H1 (cell line): ENCODE measurements around the gene LRCH1. TPM values are rescaled to one million over a fixed set of nuclear protein-coding genes. Genes with fewer than 3 reads are reported as not detected.

Source experiments
- CTCF ChIA-PET: fragments of 300-600 bp; sonication (Branson Sonifier 250); formaldehyde crosslinking; loops from one replicate; lab custom pipeline; 2021; ENCODE audit not compliant: partially characterized antibody; lab: Charles Lee
- POLR2A ChIA-PET: fragments of 300-600 bp; sonication (Branson Sonifier 250); formaldehyde crosslinking; loops from one replicate; lab custom pipeline; 2021; ENCODE audit warnings: inconsistent platforms; ENCODE audit not compliant: partially characterized antibody; lab: Charles Lee
- DNase-seq, 2 experiments: peaks; one replicate each; pipeline versions ENCODE4 v3.0.0 to v3.0.0-alpha.2; 2010 to 2022; ENCODE audit warnings: low spot score in 2 of 2, low read depth in 1 of 2, mixed read lengths in 1 of 2
- FAIRE-seq: peaks from 2 replicates; lab custom pipeline; 2011; peaks lifted over from hg19 to GRCh38; lab: Jason Lieb, UNC
- H2AFZ ChIP-seq: 2 replicates; pipeline ENCODE4 v1.8.1; 2012; ENCODE audit warnings: low read length, inconsistent platforms
- H2AK5ac ChIP-seq: 2 replicates; pipeline ENCODE4 v1.6.1; 2013; ENCODE audit warnings: low read depth, low read length
- H2BK120ac ChIP-seq: replicated peaks from 2 replicates; pipeline ENCODE3; 2013; ENCODE audit warnings: low read depth, low read length, inconsistent platforms
- H2BK12ac ChIP-seq: 2 replicates; pipeline ENCODE4 v1.6.1; 2013; ENCODE audit warnings: low read depth, low read length
- H2BK15ac ChIP-seq: 2 replicates; pipeline ENCODE4 v1.6.1; 2013; ENCODE audit warnings: low read length
- H2BK20ac ChIP-seq: 2 replicates; pipeline ENCODE4 v1.6.1; 2013; ENCODE audit warnings: low read length
- H2BK5ac ChIP-seq: 2 replicates; pipeline ENCODE4 v1.6.1; 2013; ENCODE audit warnings: low read depth, low read length
- H3K14ac ChIP-seq: 2 replicates; pipeline ENCODE4 v1.6.1; 2013; ENCODE audit warnings: inconsistent platforms; ENCODE audit not compliant: insufficient read length
- H3K18ac ChIP-seq: 2 replicates; pipeline ENCODE4 v1.6.1; 2013; ENCODE audit warnings: low read length; ENCODE audit errors: extremely low read depth
- H3K23ac ChIP-seq: 2 replicates; pipeline ENCODE4 v1.6.1; 2013; ENCODE audit warnings: inconsistent platforms; ENCODE audit not compliant: insufficient read length
- H3K23me2 ChIP-seq: 2 replicates; pipeline ENCODE4 v1.6.1; 2013; ENCODE audit warnings: low read depth, low read length
- H3K27ac ChIP-seq: 2 replicates; pipeline ENCODE4 v1.6.1; 2011; ENCODE audit warnings: low read depth, low read length, inconsistent platforms
- H3K27me3 ChIP-seq, 4 experiments: replicated peaks in 1 of 4; 1 replicate in 1 of 4; 2 replicates in 3 of 4; pipeline versions ENCODE4 v1.6.1 to v1.8.1; 2011 to 2013; ENCODE audit warnings: low read length in 3 of 4, mild to moderate bottlenecking in 3 of 4, inconsistent platforms in 2 of 4, mixed read lengths in 2 of 4, moderate library complexity in 1 of 4; ENCODE audit not compliant: control insufficient read depth in 3 of 4, insufficient read depth in 3 of 4; ENCODE audit errors: extremely low read depth in 1 of 4
- H3K36me3 ChIP-seq, 4 experiments: 2 replicates each; pipeline versions ENCODE4 v1.6.1 to v1.8.1; 2011 to 2013; ENCODE audit warnings: mild to moderate bottlenecking in 4 of 4, low read length in 3 of 4, moderate library complexity in 2 of 4, control low read depth in 1 of 4, inconsistent platforms in 1 of 4; ENCODE audit not compliant: insufficient read depth in 4 of 4, control insufficient read depth in 2 of 4
- H3K4ac ChIP-seq: replicated peaks from 2 replicates; pipeline ENCODE3; 2013; ENCODE audit warnings: low read length, low read depth, mixed read lengths, inconsistent platforms; ENCODE audit not compliant: insufficient read length
- H3K4me1 ChIP-seq, 4 experiments: replicated peaks in 1 of 4; 1 replicate in 1 of 4; 2 replicates in 3 of 4; pipeline versions ENCODE4 v1.6.1 to v1.8.1; 2011 to 2013; ENCODE audit warnings: low read length in 3 of 4, inconsistent platforms in 2 of 4, mixed read lengths in 1 of 4; ENCODE audit not compliant: insufficient read depth in 4 of 4, control insufficient read depth in 3 of 4
- H3K4me2 ChIP-seq, 2 experiments: 2 replicates each; pipeline versions ENCODE4 v1.6.1 to v1.8.1; 2011 to 2013; ENCODE audit warnings: low read depth in 2 of 2, low read length in 2 of 2, control low read depth in 1 of 2, inconsistent platforms in 1 of 2, mild to moderate bottlenecking in 1 of 2; ENCODE audit not compliant: insufficient read depth in 1 of 2
- H3K4me3 ChIP-seq, 4 experiments: fragments of 200-600, 300-600 bp in 1 of 4; sonication (generic), shearing (Covaris generic), sonication (Bioruptor Twin) in 1 of 4; 2 replicates each; pipeline versions ENCODE4 v1.5.1 to v1.8.1; 2011 to 2016; ENCODE audit warnings: low read length in 4 of 4, low read depth in 3 of 4, control low read depth in 2 of 4, inconsistent platforms in 2 of 4, mild to moderate bottlenecking in 2 of 4, mixed read lengths in 1 of 4, moderate library complexity in 1 of 4; ENCODE audit not compliant: insufficient read depth in 2 of 4; ENCODE audit errors: extremely low read depth in 1 of 4
- H3K56ac ChIP-seq: replicated peaks from 2 replicates; pipeline ENCODE3; 2013; ENCODE audit warnings: low read depth, mild to moderate bottlenecking, mixed read lengths, low read length, inconsistent platforms; ENCODE audit not compliant: insufficient read length
- H3K79me1 ChIP-seq: 2 replicates; pipeline ENCODE4 v1.6.1; 2013; ENCODE audit warnings: low read depth, low read length, control low read depth
- H3K79me2 ChIP-seq, 2 experiments: 2 replicates each; pipeline versions ENCODE4 v1.6.1 to v1.8.1; 2012 to 2013; ENCODE audit warnings: low read length in 2 of 2, mild to moderate bottlenecking in 2 of 2, inconsistent platforms in 1 of 2; ENCODE audit not compliant: insufficient read depth in 2 of 2, control insufficient read depth in 1 of 2
- H3K9ac ChIP-seq, 4 experiments: replicated peaks in 1 of 4; 1 replicate in 1 of 4; 2 replicates in 3 of 4; pipeline versions ENCODE4 v1.6.1 to v1.8.1; 2011 to 2013; ENCODE audit warnings: low read depth in 3 of 4, low read length in 3 of 4, control low read depth in 2 of 4, mild to moderate bottlenecking in 2 of 4, moderate library complexity in 2 of 4, inconsistent platforms in 1 of 4; ENCODE audit errors: extremely low read depth in 1 of 4
- H3K9me3 ChIP-seq, 2 experiments: 2 replicates each; pipeline versions ENCODE4 v1.6.1 to v1.8.1; 2012 to 2013; ENCODE audit warnings: mild to moderate bottlenecking in 2 of 2, moderate library complexity in 2 of 2, control low read depth in 1 of 2, inconsistent platforms in 1 of 2, low read depth in 1 of 2, low read length in 1 of 2, mixed read lengths in 1 of 2; ENCODE audit not compliant: insufficient read depth in 2 of 2
- H4K20me1 ChIP-seq, 2 experiments: replicated peaks in 1 of 2; 2 replicates each; pipeline versions ENCODE3 to v1.8.1; 2011 to 2013; ENCODE audit warnings: inconsistent platforms in 2 of 2, low read length in 2 of 2, mild to moderate bottlenecking in 1 of 2; ENCODE audit not compliant: insufficient read depth in 2 of 2, control insufficient read depth in 1 of 2
- H4K5ac ChIP-seq: 2 replicates; pipeline ENCODE4 v1.6.1; 2013; ENCODE audit warnings: low read length, low read depth, mixed read lengths, inconsistent platforms; ENCODE audit not compliant: insufficient read length
- H4K8ac ChIP-seq: 2 replicates; pipeline ENCODE4 v1.8.0; 2013; ENCODE audit warnings: mild to moderate bottlenecking, moderate library complexity, low read length, inconsistent platforms; ENCODE audit not compliant: insufficient read depth; ENCODE audit errors: extremely low read depth
- H4K91ac ChIP-seq: replicated peaks from 2 replicates; pipeline ENCODE3; 2013; ENCODE audit warnings: low read length, mixed read lengths, inconsistent platforms; ENCODE audit not compliant: insufficient read length
- CBX5 ChIP-seq: fragments of 300-800, 300-1000 bp; sonication (generic); IDR thresholded peaks from 2 replicates; pipeline ENCODE4 v1.7.1; 2016; ENCODE audit warnings: antibody characterized with exemption, low read length, low read depth
- CREB1 ChIP-seq: IDR thresholded peaks from 2 replicates; pipeline ENCODE4 v1.6.1; 2012; ENCODE audit warnings: inconsistent platforms
- CTBP2 ChIP-seq: IDR thresholded peaks from 2 replicates; pipeline ENCODE4 v1.7.0; 2011; ENCODE audit warnings: borderline replicate concordance, mild to moderate bottlenecking, moderate library complexity, mixed read lengths, low read length; ENCODE audit not compliant: insufficient read depth, insufficient read length
- EGR1 ChIP-seq: IDR thresholded peaks from 2 replicates; pipeline ENCODE4 v1.6.1; 2011; ENCODE audit warnings: low read depth, low read length, borderline replicate concordance
- JUN ChIP-seq: IDR thresholded peaks from 2 replicates; pipeline ENCODE4 v1.6.1; 2011; ENCODE audit warnings: low read depth, mild to moderate bottlenecking, improper control_type of control experiment, low read length
- JUND ChIP-seq: IDR thresholded peaks from 2 replicates; pipeline ENCODE4 v1.6.1; 2011; ENCODE audit warnings: mild to moderate bottlenecking, improper control_type of control experiment, low read length
- POU5F1 ChIP-seq: IDR thresholded peaks from 2 replicates; pipeline ENCODE4 v1.6.1; 2011; ENCODE audit warnings: low read depth, mild to moderate bottlenecking, low read length, moderate library complexity
- RXRA ChIP-seq: IDR thresholded peaks from 2 replicates; pipeline ENCODE4 v1.6.1; 2011; ENCODE audit warnings: low read depth, mild to moderate bottlenecking, low read length, moderate library complexity; ENCODE audit not compliant: insufficient read depth
- SIN3A ChIP-seq, 2 experiments: IDR thresholded peaks in 1 of 2; conservative IDR thresholded peaks in 1 of 2; 2 replicates each; pipeline ENCODE4 v1.6.1; 2011 to 2012; ENCODE audit warnings: low read length in 2 of 2, improper control_type of control experiment in 1 of 2, low read depth in 1 of 2, mild to moderate bottlenecking in 1 of 2
- SIRT6 ChIP-seq: IDR thresholded peaks from one replicate; pipeline ENCODE4 v1.7.1; 2012; ENCODE audit warnings: low read length, inconsistent platforms
- TBP ChIP-seq: IDR thresholded peaks from 2 replicates; pipeline ENCODE4 v1.6.1; 2011; ENCODE audit warnings: low read depth, low read length, improper control_type of control experiment
- ZNF274 ChIP-seq: IDR thresholded peaks from 2 replicates; pipeline ENCODE4 v1.7.0; 2012; ENCODE audit warnings: low read length, borderline replicate concordance; ENCODE audit errors: extremely low read depth
- WGBS, 2 experiments: shearing (Covaris generic) in 1 of 2; methylation state at CpG; one replicate each; pipeline versions ENCODE4 v1.1.6 to v1.1.7; 2013 to 2015; ENCODE audit warnings: low lambda C conversion rate in 2 of 2, mixed read lengths in 2 of 2, inconsistent platforms in 1 of 2, low coverage in 1 of 2, missing lambda C conversion rate in 1 of 2; ENCODE audit not compliant: insufficient replicate concordance in 2 of 2, insufficient coverage in 1 of 2, insufficient read length in 1 of 2; ENCODE audit errors: extremely low coverage in 1 of 2, missing lambda C conversion rate in 1 of 2; 5-methylcytosine and 5-hydroxymethylcytosine counted together
- polyA plus RNA-seq, 7 experiments: library from polyadenylated mRNA; depleted of rRNA in 3 of 7; stranded (reverse) in 5 of 7; unstranded in 2 of 7; fragments of >200 nt in 5 of 7; fragments of 200-250 nt in 2 of 7; gene quantifications; 1 replicate in 5 of 7; 2 replicates in 1 of 7; 4 replicates in 1 of 7; pipeline versions ENCODE4 v1.2.1 to v1.2.3, GENCODE V29; 2011 to 2013; ENCODE audit warnings: missing spikeins in 2 of 7, mixed read lengths in 2 of 7
- total RNA-seq: library from RNA; stranded (reverse); fragmentation: NEBNext Ultra II Directional; extraction: Animal tissue kit (Norgen Biotek cat#: 25700); gene quantifications from 2 replicates; pipeline ENCODE4 v1.2.1, GENCODE V29; 2021

The LRCH1 gene
- total and polyA plus RNA-seq, 2 of the 8 experiments (the other 6 are each of a cell fraction or from before 2014, with no cell fraction given) = 3.0 to 10.1 TPM

DNA sequence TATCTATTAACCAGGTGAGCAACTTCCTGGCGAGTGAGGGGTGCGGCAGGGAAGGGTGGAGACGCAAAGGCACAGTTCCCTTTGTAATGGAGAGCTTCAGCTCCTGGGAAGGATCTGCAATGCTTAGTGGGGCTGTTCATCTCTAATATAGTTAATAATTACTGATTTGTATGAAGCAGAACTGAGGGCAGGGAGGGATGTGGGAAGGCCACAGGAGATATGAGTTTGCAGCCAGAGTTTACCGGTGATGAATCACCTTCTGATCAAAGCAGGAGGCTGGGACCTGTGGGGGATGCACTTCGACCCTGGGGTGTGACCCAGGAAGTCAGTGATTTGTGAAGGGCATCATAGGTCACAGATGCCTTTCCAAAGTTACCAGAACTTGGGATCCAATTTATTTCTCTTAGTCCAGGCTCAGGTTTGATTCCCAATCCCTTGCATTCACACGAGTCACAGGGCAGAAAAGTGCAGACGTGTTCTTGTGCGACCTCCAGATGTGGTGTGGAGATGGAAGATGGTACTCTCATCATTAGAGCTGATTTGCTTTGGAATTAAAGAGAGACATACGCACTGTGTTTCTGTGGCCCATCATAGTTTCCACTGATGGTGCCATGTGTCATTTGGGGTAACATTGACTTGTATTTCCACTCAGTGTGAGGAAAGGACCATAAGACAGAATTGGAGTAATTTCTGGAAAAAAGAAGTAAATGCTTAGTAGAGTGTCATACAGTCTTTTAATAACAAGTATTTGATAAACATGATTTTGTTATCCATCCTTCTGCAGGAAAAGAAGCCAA, 55.0 kb downstream of the LRCH1 start:
- no peak overlapping the region for H2AFZ ChIP-seq
- H3K79me1 ChIP-seq = peaks cover 3% of the 10 kb centered on the region
- no peak overlapping the region for H2BK5ac ChIP-seq
- 84% methylated on average over 9 of the region's 9 CpGs; no CpG with 5 or more reads in 1 of the 2 experiments for WGBS, 2 experiments
- H3K27ac ChIP-seq = no peak overlapping the region
- no peaks in the 10 kb centered on the region for H3K27me3 ChIP-seq
- H3K14ac ChIP-seq = no peak overlapping the region
- no peak overlapping the region for H3K18ac ChIP-seq
- no peak for TF ChIP-seq ZNF274
- TF ChIP-seq POU5F1 = no peak
- no peak for TF ChIP-seq CBX5
- TF ChIP-seq CTBP2 = no peak
- TF ChIP-seq SIN3A (conservative IDR thresholded peaks at IDR 0.05 in 1 of 2, IDR thresholded peaks at IDR 0.05 in 1 of 2; ENCODE audit: low read depth in 1 of 2, low read length in 2 of 2) = no peak
- no peak for TF ChIP-seq JUND
- TF ChIP-seq TBP = no peak
- TF ChIP-seq SIRT6 = no peak
- no peak for TF ChIP-seq JUN
- no peak for TF ChIP-seq CREB1
- no peak for TF ChIP-seq RXRA
- no peak for TF ChIP-seq EGR1
- TF ChIP-seq, all 59 proteins: peak for 0
- Histone ChIP-seq H3K79me2 (peaks cover 0 to 22% of the 10 kb centered on the region in 2 experiments; a peak in 3 of 4 replicates), H2BK12ac (no peak overlapping the region), H4K20me1 (peaks cover 0 to 2% of the 10 kb centered on the region in 2 experiments), H2AK5ac (no peak overlapping the region), H3K56ac (no peak overlapping the region), H3K23ac (no peak overlapping the region), H3K4me3 (no peak overlapping the region), H4K91ac (no peak overlapping the region), H3K4me2 (no peak overlapping the region), H3K9ac (no peak overlapping the region), H3K4ac (no peak overlapping the region), H2BK15ac (no peak overlapping the region), H3K36me3 (no peaks in the 10 kb centered on the region; a peak in 2 of 8 replicates), H4K5ac (no peak overlapping the region), H2BK20ac (no peak overlapping the region), H4K8ac (no peak overlapping the region), H2BK120ac (no peak overlapping the region), H3K9me3 (no peaks in the 10 kb centered on the region), H3K4me1 (peaks cover 0 to 3% (median 0%) of the 10 kb centered on the region in 4 experiments; a peak in 1 of 7 replicates), H3K23me2 (no peaks in the 10 kb centered on the region)
- FAIRE-seq = no peak
- POLR2A ChIA-PET = no interaction called here
- no peak for DNase-seq
- CTCF ChIA-PET = interaction anchor here (0.6 to 1.5 kb wide), 2 partner anchors 8 to 113 kb away, joined by 3 to 4 read pairs; no protein-coding TSS in a partner anchor
